Type B pancreatic cell (in vitro differentiated cells): ENCODE measurements around the gene CXCR4. TPM values are rescaled to one million over a fixed set of nuclear protein-coding genes. Genes with fewer than 3 reads are reported as not detected.

Experiments
- DNase-seq: peaks from one replicate; pipeline ENCODE4 v3.0.0; 2021; ENCODE audit warnings: mixed read lengths; ENCODE audit not compliant: unreplicated experiment; ENCODE audit errors: extremely low spot score
- H3K27ac Mint-ChIP-seq: 2 replicates; pipeline ENCODE4 v1.8.0; 2021; ENCODE audit warnings: mild to moderate bottlenecking, mixed read lengths
- H3K27me3 Mint-ChIP-seq: 2 replicates; pipeline ENCODE4 v1.8.0; 2021; ENCODE audit warnings: mixed read lengths
- H3K36me3 Mint-ChIP-seq: 2 replicates; pipeline ENCODE4 v1.8.0; 2021; ENCODE audit warnings: mixed read lengths
- H3K4me1 Mint-ChIP-seq: one replicate; pipeline ENCODE4 v1.8.0; 2021; ENCODE audit warnings: mixed read lengths; ENCODE audit not compliant: unreplicated experiment
- H3K4me3 Mint-ChIP-seq: 2 replicates; pipeline ENCODE4 v1.8.0; 2021; ENCODE audit warnings: mild to moderate bottlenecking, mixed read lengths
- H3K9me3 Mint-ChIP-seq: 2 replicates; pipeline ENCODE4 v1.8.0; 2021; ENCODE audit warnings: mixed read lengths
- total RNA-seq: library from RNA; stranded (reverse); gene quantifications from 2 replicates; pipeline ENCODE4 v1.2.1, GENCODE V29; 2021; ENCODE audit warnings: low replicate concordance
- TF ChIP-seq, protein P1 (sequence below): fragments of 200-600 bp; sonication (generic); conservative IDR thresholded peaks from 2 replicates; pipeline ENCODE4 v1.5.0; 2021; ENCODE audit warnings: antibody characterized with exemption, mild to moderate bottlenecking

Gene CXCR4
- total RNA-seq, 1 donor from 2014 or later = 34.8 TPM

- H3K27ac Mint-ChIP-seq = no peak overlapping the region
- no peaks in the 10 kb centered on the region for H3K36me3 Mint-ChIP-seq
- H3K4me1 Mint-ChIP-seq = peaks cover 35% of the 10 kb centered on the region
- TF ChIP-seq, protein P1, sequence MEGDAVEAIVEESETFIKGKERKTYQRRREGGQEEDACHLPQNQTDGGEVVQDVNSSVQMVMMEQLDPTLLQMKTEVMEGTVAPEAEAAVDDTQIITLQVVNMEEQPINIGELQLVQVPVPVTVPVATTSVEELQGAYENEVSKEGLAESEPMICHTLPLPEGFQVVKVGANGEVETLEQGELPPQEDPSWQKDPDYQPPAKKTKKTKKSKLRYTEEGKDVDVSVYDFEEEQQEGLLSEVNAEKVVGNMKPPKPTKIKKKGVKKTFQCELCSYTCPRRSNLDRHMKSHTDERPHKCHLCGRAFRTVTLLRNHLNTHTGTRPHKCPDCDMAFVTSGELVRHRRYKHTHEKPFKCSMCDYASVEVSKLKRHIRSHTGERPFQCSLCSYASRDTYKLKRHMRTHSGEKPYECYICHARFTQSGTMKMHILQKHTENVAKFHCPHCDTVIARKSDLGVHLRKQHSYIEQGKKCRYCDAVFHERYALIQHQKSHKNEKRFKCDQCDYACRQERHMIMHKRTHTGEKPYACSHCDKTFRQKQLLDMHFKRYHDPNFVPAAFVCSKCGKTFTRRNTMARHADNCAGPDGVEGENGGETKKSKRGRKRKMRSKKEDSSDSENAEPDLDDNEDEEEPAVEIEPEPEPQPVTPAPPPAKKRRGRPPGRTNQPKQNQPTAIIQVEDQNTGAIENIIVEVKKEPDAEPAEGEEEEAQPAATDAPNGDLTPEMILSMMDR = no peak
- no peaks in the 10 kb centered on the region for H3K9me3 Mint-ChIP-seq
- no peak for DNase-seq
- H3K27me3 Mint-ChIP-seq = peaks cover 12% of the 10 kb centered on the region
- no peak overlapping the region for H3K4me3 Mint-ChIP-seq
These were observed 49.9 kb downstream of the CXCR4 start for GRCh38 chr2:136067897-136068580.

DNA sequence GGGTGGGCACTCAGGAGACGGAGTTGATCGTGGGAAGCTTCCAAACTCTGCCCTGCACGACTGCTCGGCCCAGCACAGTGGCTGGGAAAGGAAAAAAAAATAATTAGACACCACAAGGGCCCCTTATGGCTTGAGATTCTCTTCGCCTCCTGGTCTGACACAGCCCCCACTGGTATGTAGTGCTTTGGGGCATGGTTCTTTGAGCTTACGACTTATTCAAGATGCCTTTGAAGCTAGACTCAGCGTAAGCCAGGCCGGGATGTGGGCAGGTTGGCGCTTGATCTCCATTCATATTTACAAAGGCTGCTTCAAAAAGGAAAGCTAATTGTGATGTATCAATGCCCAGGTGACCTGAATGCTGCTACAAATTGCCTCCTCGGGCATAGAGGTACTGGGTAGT lies 50.5 kb downstream of the CXCR4 start:
- peaks cover 12% of the 10 kb centered on the region for H3K27me3 Mint-ChIP-seq
- no peak for DNase-seq
- H3K4me3 Mint-ChIP-seq = no peak overlapping the region
- no peaks in the 10 kb centered on the region for H3K9me3 Mint-ChIP-seq
- TF ChIP-seq, protein P1 = no peak
- no peak overlapping the region for H3K27ac Mint-ChIP-seq
- H3K4me1 Mint-ChIP-seq = peaks cover 38% of the 10 kb centered on the region
- no peaks in the 10 kb centered on the region for H3K36me3 Mint-ChIP-seq

GRCh38 chr2:136065907-136066306 lies 52.0 kb downstream of the CXCR4 start:
- H3K4me1 Mint-ChIP-seq = peaks cover 46% of the 10 kb centered on the region
- H3K9me3 Mint-ChIP-seq = no peaks in the 10 kb centered on the region
- DNase-seq = no peak
- peak overlapping the region; percentile 34 for H3K27ac Mint-ChIP-seq
- TF ChIP-seq, protein P1 = no peak
- H3K36me3 Mint-ChIP-seq = no peaks in the 10 kb centered on the region
- H3K4me3 Mint-ChIP-seq = no peak overlapping the region
- H3K27me3 Mint-ChIP-seq = peaks cover 12% of the 10 kb centered on the region

DNA sequence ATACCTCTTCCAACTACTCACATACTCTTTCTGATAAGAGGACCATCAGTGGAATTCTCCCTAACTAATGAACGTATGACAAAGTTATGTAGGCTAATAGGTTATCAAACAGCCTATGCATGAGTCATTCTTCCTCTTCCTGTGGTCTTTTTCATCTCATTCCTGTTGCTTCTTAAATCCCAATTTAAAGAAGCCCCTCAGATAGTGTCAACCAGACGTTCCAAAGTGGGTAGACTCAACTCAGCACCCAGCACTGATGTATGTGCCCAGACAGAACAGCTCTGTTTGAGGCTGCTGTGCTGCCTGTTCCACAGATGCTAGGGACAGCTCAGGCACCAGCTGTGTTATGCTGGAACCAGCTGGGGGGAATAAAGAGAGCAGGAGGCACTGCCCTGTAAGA lies 52.6 kb downstream of the CXCR4 start:
- no peak overlapping the region for H3K4me3 Mint-ChIP-seq
- H3K27me3 Mint-ChIP-seq = peaks cover 12% of the 10 kb centered on the region
- H3K36me3 Mint-ChIP-seq = no peaks in the 10 kb centered on the region
- TF ChIP-seq, protein P1 = no peak
- peaks cover 46% of the 10 kb centered on the region for H3K4me1 Mint-ChIP-seq
- DNase-seq = no peak
- no peaks in the 10 kb centered on the region for H3K9me3 Mint-ChIP-seq
- peak overlapping the region; percentile 34 for H3K27ac Mint-ChIP-seq

Other genes starting within 250 kb of the CXCR4 start
- gene MCM6, start 241.7 kb downstream of the CXCR4 start, total RNA-seq = 35.8 and 54.9 TPM in 2 replicates
- 46.0 and 58.4 TPM in 2 replicates for gene DARS1, start 132.5 kb downstream of the CXCR4 start, total RNA-seq